ENCODE measurements around the gene FOLR3. TPM values are rescaled to one million over a fixed set of nuclear protein-coding genes. Genes with fewer than 3 reads are reported as not detected.
A peak's percentile ranks its signal among the peaks of the same experiment; 100 is the strongest.

FOLR3 gene
- total RNA-seq, 4 donors from 2014 or later = not detected

GRCh38 chr11:72111300-72112142, 24.0 kb upstream of the FOLR3 start:
- TF ChIP-seq CTCF (IDR thresholded peaks at IDR 0.05) = no peak
- Histone ChIP-seq H3K9me3 (no peaks in the 10 kb centered on the region), H3K27ac (peak overlapping the region; percentile 92 to 99 (median 96)), H3K27me3 (no peaks in the 10 kb centered on the region), H3K4me1 (peaks cover 0 to 15% (median 3%) of the 10 kb centered on the region in 4 donors), H3K36me3 (peaks cover 0 to 10% (median 0%) of the 10 kb centered on the region in 3 donors), H3K4me3 (peak overlapping the region; percentile 61 to 83 (median 71))
- DNase-seq = no peak

- peak within 1 kb of the TSS; percentile 92 to 99 (median 96) for H3K27ac ChIP-seq
- peak within 1 kb of the TSS; percentile 61 to 83 (median 71) for H3K4me3 ChIP-seq
- peaks cover 0 to 10% (median 0%) of the 10 kb centered on the region in 3 donors for H3K36me3 ChIP-seq
- H3K27me3 ChIP-seq = no peaks in the 10 kb centered on the region
- H3K4me1 ChIP-seq = peaks cover 0 to 15% (median 3%) of the 10 kb centered on the region in 4 donors
- peak; percentile 96 to 100 (median 100) for DNase-seq
- peak; percentile 92 to 96 for TF ChIP-seq POLR2A (IDR thresholded peaks at IDR 0.05)
- TF ChIP-seq CTCF (IDR thresholded peaks at IDR 0.05) = no peak
- H3K9me3 ChIP-seq = no peaks in the 10 kb centered on the region
These were observed 23.2 kb upstream of the FOLR3 start, which contains the start of gene ANAPC15 for GRCh38 chr11:72112143-72112977. ANAPC15 (minus strand) TSS chr11:72112695; CDS start chr11:72111276, 1,419 bp downstream.

GRCh38 chr11:72112978-72113808, 22.3 kb upstream of the FOLR3 start:
- TF ChIP-seq POLR2A (IDR thresholded peaks at IDR 0.05) = no peak
- TF ChIP-seq CTCF (IDR thresholded peaks at IDR 0.05) = no peak
- H3K27me3 ChIP-seq = no peaks in the 10 kb centered on the region
- peak overlapping the region; percentile 61 to 83 (median 71) for H3K4me3 ChIP-seq
- no peak for DNase-seq
- peaks cover 0 to 15% (median 3%) of the 10 kb centered on the region in 4 donors for H3K4me1 ChIP-seq
- H3K27ac ChIP-seq = peak overlapping the region; percentile 92 to 99 (median 96)
- H3K36me3 ChIP-seq = peaks cover 0 to 10% (median 0%) of the 10 kb centered on the region in 3 donors
- H3K9me3 ChIP-seq = no peaks in the 10 kb centered on the region

- Histone ChIP-seq H3K27ac (no peak overlapping the region), H3K4me1 (peaks cover 0 to 15% (median 3%) of the 10 kb centered on the region in 4 donors), H3K9me3 (no peaks in the 10 kb centered on the region), H3K36me3 (peaks cover 0 to 5% (median 0%) of the 10 kb centered on the region in 3 donors), H3K4me3 (no peak overlapping the region), H3K27me3 (no peaks in the 10 kb centered on the region)
- TF ChIP-seq POLR2A (IDR thresholded peaks at IDR 0.05) (no peak), CTCF (IDR thresholded peaks at IDR 0.05) (no peak)
- DNase-seq = no peak
These were observed 21.0 kb upstream of the FOLR3 start for GRCh38 chr11:72114570-72114969.
